IMR-90 (cell line): Measurements from ENCODE around the gene MALL.

Experiments used
- CHD1 ChIP-seq: IDR thresholded peaks from 2 replicates; pipeline ENCODE4 v1.6.1; 2012; ENCODE audit warnings: low read depth, low read length, improper control_type of control experiment
- MXI1 ChIP-seq: IDR thresholded peaks from 2 replicates; pipeline ENCODE4 v1.6.1; 2012; ENCODE audit warnings: low read depth, mild to moderate bottlenecking, low read length, moderate library complexity, borderline replicate concordance
- POLR2A ChIP-seq: IDR thresholded peaks from 2 replicates; pipeline ENCODE4 v1.6.1; 2012; ENCODE audit warnings: mild to moderate bottlenecking, low read depth, low read length
- RAD21 ChIP-seq: IDR thresholded peaks from 2 replicates; pipeline ENCODE4 v1.6.1; 2012; ENCODE audit warnings: low read length, improper control_type of control experiment
- RFX5 ChIP-seq: IDR thresholded peaks from 2 replicates; pipeline ENCODE4 v1.8.0; 2012; ENCODE audit warnings: low read depth, mild to moderate bottlenecking, low read length, moderate library complexity
- SMC3 ChIP-seq: fragments of 150-350 bp; IDR thresholded peaks from 2 replicates; pipeline ENCODE4 v1.6.1; 2016; ENCODE audit warnings: low read depth, mild to moderate bottlenecking, antibody characterized with exemption, low read length, moderate library complexity
- TF ChIP-seq, protein P1 (sequence below): conservative IDR thresholded peaks from 2 replicates; pipeline ENCODE4 v1.5.1; 2012; ENCODE audit warnings: mild to moderate bottlenecking, low read depth, low read length, improper control_type of control experiment
- TF ChIP-seq, protein P2 (sequence below): fragments of 150-350 bp; IDR thresholded peaks from 2 replicates; pipeline ENCODE4 v1.6.1; 2017; ENCODE audit warnings: mild to moderate bottlenecking, antibody characterized with exemption, low read length, low read depth

DNA sequence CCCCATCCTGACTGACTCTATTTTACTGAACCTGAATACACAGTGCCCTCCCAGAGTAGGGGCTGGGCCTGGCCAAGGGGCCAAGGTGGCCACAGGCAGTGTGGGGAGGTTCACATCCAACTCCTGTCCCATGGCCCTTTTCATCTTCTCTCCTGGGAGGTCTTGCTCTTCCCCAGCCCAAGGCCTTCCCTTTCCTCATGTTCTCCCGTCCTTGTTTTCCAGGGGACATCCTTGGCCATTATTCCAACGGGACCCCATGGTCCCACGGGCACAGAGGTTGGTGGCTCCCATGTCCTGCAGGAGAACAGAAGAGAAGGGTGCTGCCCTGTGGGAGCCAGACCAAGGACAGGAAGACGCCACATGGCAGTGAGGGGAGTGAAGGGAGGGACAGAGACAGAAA, 10.4 kb downstream of the MALL start:
- TF ChIP-seq, protein P1, sequence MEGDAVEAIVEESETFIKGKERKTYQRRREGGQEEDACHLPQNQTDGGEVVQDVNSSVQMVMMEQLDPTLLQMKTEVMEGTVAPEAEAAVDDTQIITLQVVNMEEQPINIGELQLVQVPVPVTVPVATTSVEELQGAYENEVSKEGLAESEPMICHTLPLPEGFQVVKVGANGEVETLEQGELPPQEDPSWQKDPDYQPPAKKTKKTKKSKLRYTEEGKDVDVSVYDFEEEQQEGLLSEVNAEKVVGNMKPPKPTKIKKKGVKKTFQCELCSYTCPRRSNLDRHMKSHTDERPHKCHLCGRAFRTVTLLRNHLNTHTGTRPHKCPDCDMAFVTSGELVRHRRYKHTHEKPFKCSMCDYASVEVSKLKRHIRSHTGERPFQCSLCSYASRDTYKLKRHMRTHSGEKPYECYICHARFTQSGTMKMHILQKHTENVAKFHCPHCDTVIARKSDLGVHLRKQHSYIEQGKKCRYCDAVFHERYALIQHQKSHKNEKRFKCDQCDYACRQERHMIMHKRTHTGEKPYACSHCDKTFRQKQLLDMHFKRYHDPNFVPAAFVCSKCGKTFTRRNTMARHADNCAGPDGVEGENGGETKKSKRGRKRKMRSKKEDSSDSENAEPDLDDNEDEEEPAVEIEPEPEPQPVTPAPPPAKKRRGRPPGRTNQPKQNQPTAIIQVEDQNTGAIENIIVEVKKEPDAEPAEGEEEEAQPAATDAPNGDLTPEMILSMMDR: no peak
- TF ChIP-seq SMC3: no peak
- TF ChIP-seq POLR2A: no peak
- TF ChIP-seq CHD1: no peak
- TF ChIP-seq, protein P2, sequence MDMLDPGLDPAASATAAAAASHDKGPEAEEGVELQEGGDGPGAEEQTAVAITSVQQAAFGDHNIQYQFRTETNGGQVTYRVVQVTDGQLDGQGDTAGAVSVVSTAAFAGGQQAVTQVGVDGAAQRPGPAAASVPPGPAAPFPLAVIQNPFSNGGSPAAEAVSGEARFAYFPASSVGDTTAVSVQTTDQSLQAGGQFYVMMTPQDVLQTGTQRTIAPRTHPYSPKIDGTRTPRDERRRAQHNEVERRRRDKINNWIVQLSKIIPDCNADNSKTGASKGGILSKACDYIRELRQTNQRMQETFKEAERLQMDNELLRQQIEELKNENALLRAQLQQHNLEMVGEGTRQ: no peak
- TF ChIP-seq RFX5: no peak
- TF ChIP-seq RAD21: no peak
- no peak for TF ChIP-seq MXI1
